GM19328 (cell line): ENCODE measurements around the gene FGFBP1.
A peak's percentile ranks its signal among the peaks of the same experiment; 100 is the strongest.

ENCODE experiments used
- ATAC-seq: cut with Tn5 transposase; IDR thresholded peaks from one replicate; pipeline ENCODE4 v1.9.1; 2021; ENCODE audit warnings: mild to moderate bottlenecking, moderate library complexity; ENCODE audit not compliant: unreplicated experiment

Gene FGFBP1

GRCh38 chr4:15938640-15939039 is at the start of gene FGFBP1:
Gene FGFBP1 (minus strand): TSS chr4:15938740. CDS start chr4:15936632, 2,108 bp downstream.
- no peak for ATAC-seq

- ATAC-seq: no peak
Measured at GRCh38 chr4:15988222-15988621, 49.7 kb upstream of the FGFBP1 start.

- ATAC-seq: no peak
Measured at GRCh38 chr4:15986907-15987306, 48.4 kb upstream of the FGFBP1 start.

GRCh38 chr4:15983610-15984009 is 45.1 kb upstream of the FGFBP1 start:
- ATAC-seq: no peak

GRCh38 chr4:15982842-15983524 is 44.4 kb upstream of the FGFBP1 start:
- no peak for ATAC-seq

- ATAC-seq: no peak
Measured at GRCh38 chr4:15976456-15977447, 38.2 kb upstream of the FGFBP1 start.

- ATAC-seq: no peak
Measured at GRCh38 chr4:15971068-15971801, 32.7 kb upstream of the FGFBP1 start.

- ATAC-seq: no peak
Measured at GRCh38 chr4:15968551-15969300, 30.2 kb upstream of the FGFBP1 start.

GRCh38 chr4:15965325-15965724 is 26.8 kb upstream of the FGFBP1 start:
- no peak for ATAC-seq

GRCh38 chr4:15964159-15964558 is 25.6 kb upstream of the FGFBP1 start:
- ATAC-seq: no peak

GRCh38 chr4:15963576-15963975 is 25.0 kb upstream of the FGFBP1 start:
- peak; percentile 71 for ATAC-seq

- peak; percentile 70 for ATAC-seq
Measured at GRCh38 chr4:15963001-15963451, 24.5 kb upstream of the FGFBP1 start, which contains the start of gene FGFBP2. Gene FGFBP2 (minus strand): TSS chr4:15963175. CDS start chr4:15963129, 46 bp downstream.

GRCh38 chr4:15961781-15962510 is 23.4 kb upstream of the FGFBP1 start:
- ATAC-seq: no peak

GRCh38 chr4:15958562-15958961 is 20.0 kb upstream of the FGFBP1 start:
- ATAC-seq: no peak

- ATAC-seq: peak; percentile 88
Measured at GRCh38 chr4:15956179-15956850, 17.8 kb upstream of the FGFBP1 start.

- ATAC-seq: no peak
Measured at GRCh38 chr4:15955670-15956069, 17.1 kb upstream of the FGFBP1 start.

- no peak for ATAC-seq
Measured at GRCh38 chr4:15953625-15954024, 15.1 kb upstream of the FGFBP1 start.

GRCh38 chr4:15951781-15952180 is 13.2 kb upstream of the FGFBP1 start:
- no peak for ATAC-seq

- ATAC-seq: no peak
Measured at GRCh38 chr4:15948826-15949225, 10.3 kb upstream of the FGFBP1 start.
